ENCODE measurements around the gene SORCS1. TPM values are rescaled to one million over a fixed set of nuclear protein-coding genes. Genes with fewer than 3 reads are reported as not detected.

The SORCS1 gene
- total and polyA plus RNA-seq, 2 donors (not counting 1 experiment from before 2014, with no cell fraction given): not detected

GRCh38 chr10:107071301-107071700, 93.2 kb downstream of the SORCS1 start:
- Mint-ChIP-seq H3K27ac (no peak overlapping the region), H3K4me3 (no peak overlapping the region), H3K9me3 (ENCODE audit: insufficient read depth) (peaks cover 6% of the 10 kb centered on the region), H3K27me3 (no peaks in the 10 kb centered on the region), H3K4me1 (no peaks in the 10 kb centered on the region)
- Histone ChIP-seq H3K27me3 (replicated peaks in 1 of 4; ENCODE audit: control extremely low read depth in 1 of 4, control insufficient read depth in 3 of 4, insufficient read depth in 4 of 4, low read length in 3 of 4) (no peaks in the 10 kb centered on the region), H3K9me3 (ENCODE audit: control extremely low read depth in 1 of 3, control insufficient read depth in 2 of 3, insufficient read depth in 1 of 3, low read length in 2 of 3) (no peaks in the 10 kb centered on the region), H3K4me1 (ENCODE audit: control insufficient read depth in 2 of 2, insufficient read depth in 2 of 2, low read length in 2 of 2) (no peaks in the 10 kb centered on the region), H4K20me1 (ENCODE audit: control insufficient read depth, insufficient read depth, low read length, poor library complexity, severe bottlenecking) (no peaks in the 10 kb centered on the region), H3K9ac (ENCODE audit: low read length) (no peak overlapping the region), H3K27ac (ENCODE audit: low read length in 2 of 2) (no peak overlapping the region), H3K4me2 (replicated peaks; ENCODE audit: low read depth, low read length, poor library complexity, severe bottlenecking) (no peak overlapping the region), H3K36me3 (replicated peaks in 1 of 2; ENCODE audit: control extremely low read depth in 1 of 2, control insufficient read depth in 1 of 2, extremely low read depth in 1 of 2, insufficient read depth in 2 of 2, low read length in 1 of 2) (no peaks in the 10 kb centered on the region), H2AFZ (ENCODE audit: insufficient read depth, low read depth, low read length, poor library complexity, severe bottlenecking) (no peak overlapping the region), H3K4me3 (ENCODE audit: control extremely low read depth in 1 of 5, extremely low read depth in 1 of 5, insufficient read depth in 1 of 5, low read depth in 2 of 5, low read length in 4 of 5) (no peak overlapping the region), H3K79me2 (ENCODE audit: control insufficient read depth, insufficient read depth, low read length) (no peaks in the 10 kb centered on the region)
- ChIA-PET CTCF (no interaction called here), POLR2A (no interaction called here)
- TF ChIP-seq CTCF (IDR thresholded peaks at IDR 0.05) (no peak), EZH2 (IDR thresholded peaks at IDR 0.05; ENCODE audit: borderline replicate concordance, insufficient read depth, low read depth, low read length, poor library complexity, severe bottlenecking) (no peak)
- DNase-seq: no peak
- ATAC-seq (ENCODE audit: low read depth): no peak
- intact Hi-C loops (cut with micrococcal nuclease): no loop called here
- no CpG with 5 or more reads among the region's 4 CpGs for WGBS (ENCODE audit: insufficient coverage)

- 0% methylated on average over 1 of the region's 4 CpGs for WGBS (ENCODE audit: insufficient coverage)
- Mint-ChIP-seq H3K9me3 (ENCODE audit: insufficient read depth) (peaks cover 3% of the 10 kb centered on the region), H3K27me3 (no peaks in the 10 kb centered on the region), H3K4me3 (no peak overlapping the region), H3K27ac (no peak overlapping the region), H3K4me1 (no peaks in the 10 kb centered on the region)
- Histone ChIP-seq H3K27me3 (replicated peaks in 1 of 4; ENCODE audit: control extremely low read depth in 1 of 4, control insufficient read depth in 3 of 4, insufficient read depth in 4 of 4, low read length in 3 of 4) (no peaks in the 10 kb centered on the region), H3K4me3 (ENCODE audit: control extremely low read depth in 1 of 5, extremely low read depth in 1 of 5, insufficient read depth in 1 of 5, low read depth in 2 of 5, low read length in 4 of 5) (no peak overlapping the region), H4K20me1 (ENCODE audit: control insufficient read depth, insufficient read depth, low read length, poor library complexity, severe bottlenecking) (no peaks in the 10 kb centered on the region), H3K4me2 (replicated peaks; ENCODE audit: low read depth, low read length, poor library complexity, severe bottlenecking) (no peak overlapping the region), H3K27ac (ENCODE audit: low read length in 2 of 2) (no peak overlapping the region), H2AFZ (ENCODE audit: insufficient read depth, low read depth, low read length, poor library complexity, severe bottlenecking) (no peak overlapping the region), H3K9me3 (ENCODE audit: control extremely low read depth in 1 of 3, control insufficient read depth in 2 of 3, insufficient read depth in 1 of 3, low read length in 2 of 3) (no peaks in the 10 kb centered on the region), H3K36me3 (replicated peaks in 1 of 2; ENCODE audit: control extremely low read depth in 1 of 2, control insufficient read depth in 1 of 2, extremely low read depth in 1 of 2, insufficient read depth in 2 of 2, low read length in 1 of 2) (no peaks in the 10 kb centered on the region), H3K4me1 (ENCODE audit: control insufficient read depth in 2 of 2, insufficient read depth in 2 of 2, low read length in 2 of 2) (no peaks in the 10 kb centered on the region), H3K9ac (ENCODE audit: low read length) (no peak overlapping the region), H3K79me2 (ENCODE audit: control insufficient read depth, insufficient read depth, low read length) (no peaks in the 10 kb centered on the region)
- ATAC-seq (ENCODE audit: low read depth) (no peak), DNase-seq (no peak)
- ChIA-PET CTCF (no interaction called here), POLR2A (no interaction called here)
- intact Hi-C loops (cut with micrococcal nuclease): no loop called here
- TF ChIP-seq CTCF (IDR thresholded peaks at IDR 0.05) (no peak), EZH2 (IDR thresholded peaks at IDR 0.05; ENCODE audit: borderline replicate concordance, insufficient read depth, low read depth, low read length, poor library complexity, severe bottlenecking) (no peak)
Measured at GRCh38 chr10:107067843-107068242, 96.7 kb downstream of the SORCS1 start.
